GM21390 (cell line): Measurements from ENCODE around the gene KCNK6.

Source experiments
- ATAC-seq: cut with Tn5 transposase; IDR thresholded peaks from one replicate; pipeline ENCODE4 v1.9.1; 2021; ENCODE audit not compliant: unreplicated experiment

Gene KCNK6

GRCh38 chr19:38294090-38294489 lies 25.6 kb upstream of the KCNK6 start:
- ATAC-seq = no peak

GRCh38 chr19:38298821-38299680 lies 20.6 kb upstream of the KCNK6 start:
- no peak for ATAC-seq

- no peak for ATAC-seq
Observed at GRCh38 chr19:38303517-38304351, 15.9 kb upstream of the KCNK6 start, which contains the start of gene C19orf33. TSS of gene C19orf33 (plus strand) at chr19:38304251. CDS start at chr19:38304262, 11 bp downstream.

- no peak for ATAC-seq
Observed at GRCh38 chr19:38304352-38304865, 15.2 kb upstream of the KCNK6 start.

GRCh38 chr19:38304866-38305429 lies 14.7 kb upstream of the KCNK6 start:
- ATAC-seq = no peak

GRCh38 chr19:38306236-38306635 lies 13.4 kb upstream of the KCNK6 start:
- no peak for ATAC-seq

- ATAC-seq = no peak
Observed at GRCh38 chr19:38307076-38307475, 12.6 kb upstream of the KCNK6 start.

- no peak for ATAC-seq
Observed at GRCh38 chr19:38307597-38307996, 12.0 kb upstream of the KCNK6 start.

- no peak for ATAC-seq
Observed at GRCh38 chr19:38308006-38308766, 11.5 kb upstream of the KCNK6 start.

GRCh38 chr19:38308926-38309614 lies 10.6 kb upstream of the KCNK6 start:
- no peak for ATAC-seq

GRCh38 chr19:38309615-38310278 lies 9.9 kb upstream of the KCNK6 start:
- no peak for ATAC-seq

- no peak for ATAC-seq
Observed at GRCh38 chr19:38310279-38310670, 9.4 kb upstream of the KCNK6 start.

GRCh38 chr19:38310986-38311385 lies 8.7 kb upstream of the KCNK6 start:
- ATAC-seq = no peak

- ATAC-seq = peak; percentile 77
Observed at GRCh38 chr19:38315657-38316476, 3.8 kb upstream of the KCNK6 start, which contains the start of gene YIF1B. TSS of gene YIF1B (minus strand) at chr19:38315947. CDS start at chr19:38315917, 30 bp downstream.

GRCh38 chr19:38316477-38317067 lies 3.1 kb upstream of the KCNK6 start:
- no peak for ATAC-seq

GRCh38 chr19:38317104-38317612 lies 2.5 kb upstream of the KCNK6 start:
- ATAC-seq = no peak

- no peak for ATAC-seq
Observed at GRCh38 chr19:38318660-38319059, 985 bp upstream of the KCNK6 start.

GRCh38 chr19:38320969-38321339 lies 1.3 kb downstream of the KCNK6 start:
- no peak for ATAC-seq
